ENCODE results near the gene C22orf42.

C22orf42 gene

DNA sequence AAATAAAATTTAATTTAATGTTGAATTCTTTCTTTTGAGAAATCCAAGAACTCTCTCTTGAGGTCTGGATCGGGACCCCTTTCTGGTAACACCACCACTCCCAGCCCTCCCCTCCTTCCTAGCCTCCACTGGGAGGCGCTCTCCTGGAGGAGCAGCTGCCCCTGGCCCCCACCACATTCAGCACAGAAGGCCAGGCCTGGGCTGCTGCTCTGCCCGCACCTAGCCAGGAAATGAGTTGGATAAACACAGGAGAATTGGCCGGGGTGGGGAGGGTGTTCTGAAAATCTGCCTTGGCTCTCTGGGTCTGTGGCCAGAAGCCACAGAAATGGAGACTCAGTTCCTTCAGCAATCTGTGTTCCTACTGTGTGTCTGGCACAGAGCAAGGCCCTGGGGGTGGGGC, 31.2 kb downstream of the C22orf42 start:
- TF ChIP-seq, protein P1, sequence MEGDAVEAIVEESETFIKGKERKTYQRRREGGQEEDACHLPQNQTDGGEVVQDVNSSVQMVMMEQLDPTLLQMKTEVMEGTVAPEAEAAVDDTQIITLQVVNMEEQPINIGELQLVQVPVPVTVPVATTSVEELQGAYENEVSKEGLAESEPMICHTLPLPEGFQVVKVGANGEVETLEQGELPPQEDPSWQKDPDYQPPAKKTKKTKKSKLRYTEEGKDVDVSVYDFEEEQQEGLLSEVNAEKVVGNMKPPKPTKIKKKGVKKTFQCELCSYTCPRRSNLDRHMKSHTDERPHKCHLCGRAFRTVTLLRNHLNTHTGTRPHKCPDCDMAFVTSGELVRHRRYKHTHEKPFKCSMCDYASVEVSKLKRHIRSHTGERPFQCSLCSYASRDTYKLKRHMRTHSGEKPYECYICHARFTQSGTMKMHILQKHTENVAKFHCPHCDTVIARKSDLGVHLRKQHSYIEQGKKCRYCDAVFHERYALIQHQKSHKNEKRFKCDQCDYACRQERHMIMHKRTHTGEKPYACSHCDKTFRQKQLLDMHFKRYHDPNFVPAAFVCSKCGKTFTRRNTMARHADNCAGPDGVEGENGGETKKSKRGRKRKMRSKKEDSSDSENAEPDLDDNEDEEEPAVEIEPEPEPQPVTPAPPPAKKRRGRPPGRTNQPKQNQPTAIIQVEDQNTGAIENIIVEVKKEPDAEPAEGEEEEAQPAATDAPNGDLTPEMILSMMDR (IDR thresholded peaks at IDR 0.05; ENCODE audit: extremely low read depth, missing control alignments) = no peak
- DNase-seq (ENCODE audit: low spot score) = no peak

DNA sequence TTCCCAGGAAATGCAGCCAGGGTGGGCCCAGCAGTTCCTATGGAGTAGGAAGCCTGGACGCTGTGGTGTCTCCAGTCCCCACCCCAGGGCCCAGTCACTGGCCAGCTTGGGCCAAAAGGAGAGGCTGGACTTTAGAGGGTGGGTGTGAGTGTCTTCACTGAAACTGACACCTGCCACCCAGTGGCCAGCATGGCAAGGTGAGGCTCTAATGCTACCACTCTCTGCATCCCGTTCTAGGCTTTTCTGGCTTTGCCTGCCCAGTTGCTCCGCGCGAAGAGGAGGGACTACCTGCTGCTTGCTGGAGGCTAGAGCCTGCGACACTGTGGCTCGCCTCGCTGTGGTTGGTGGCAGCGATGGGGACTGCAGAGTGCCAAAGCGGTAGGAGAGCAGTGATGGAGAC, 35.4 kb downstream of the C22orf42 start:
- DNase-seq (ENCODE audit: low spot score) = no peak
- TF ChIP-seq, protein P1 (IDR thresholded peaks at IDR 0.05; ENCODE audit: extremely low read depth, missing control alignments) = no peak

DNA sequence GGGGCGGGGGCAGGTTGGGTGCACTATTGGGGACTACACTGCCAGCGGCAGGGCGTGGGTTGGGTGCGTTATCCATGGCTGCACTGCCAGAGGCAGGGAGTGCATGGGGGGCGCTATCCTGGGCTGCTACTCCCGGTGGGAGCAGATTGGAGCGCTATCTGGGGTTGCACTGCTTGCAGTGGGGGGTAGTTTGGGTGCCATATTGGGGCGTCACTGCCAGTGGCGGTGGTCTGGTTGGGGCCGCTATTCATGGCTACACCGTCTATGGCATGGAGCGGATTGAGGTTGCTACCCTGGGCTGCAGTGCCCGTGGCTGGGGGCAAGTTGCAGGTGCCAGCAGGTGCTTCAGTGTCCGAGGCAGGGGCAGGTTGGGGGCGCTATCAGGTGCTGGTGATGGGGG, 36.2 kb downstream of the C22orf42 start:
- no peak for DNase-seq (ENCODE audit: low spot score)
- TF ChIP-seq, protein P1 (IDR thresholded peaks at IDR 0.05; ENCODE audit: extremely low read depth, missing control alignments) = no peak

DNA sequence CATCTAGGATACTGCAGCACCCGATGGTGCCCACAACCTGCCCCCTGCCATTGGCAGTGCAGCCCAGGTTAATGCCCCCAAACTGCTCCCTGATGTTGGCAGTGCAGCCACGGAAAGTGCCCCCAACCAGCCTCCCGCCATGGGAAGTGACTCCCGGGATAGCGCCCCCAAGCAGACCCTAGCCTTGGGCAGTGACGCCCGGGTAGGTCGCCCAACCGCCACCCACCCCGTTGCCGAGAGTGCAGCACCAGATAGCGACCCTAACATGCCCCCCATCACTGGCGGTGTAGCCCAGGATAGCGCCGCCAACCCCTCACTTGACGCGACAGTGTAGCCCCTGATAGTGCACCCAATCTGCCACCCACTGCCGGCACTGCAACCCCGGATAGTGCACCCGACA, 38.5 kb downstream of the C22orf42 start:
- no peak for DNase-seq (ENCODE audit: low spot score)
- TF ChIP-seq, protein P1 (IDR thresholded peaks at IDR 0.05; ENCODE audit: extremely low read depth, missing control alignments) = no peak

DNA sequence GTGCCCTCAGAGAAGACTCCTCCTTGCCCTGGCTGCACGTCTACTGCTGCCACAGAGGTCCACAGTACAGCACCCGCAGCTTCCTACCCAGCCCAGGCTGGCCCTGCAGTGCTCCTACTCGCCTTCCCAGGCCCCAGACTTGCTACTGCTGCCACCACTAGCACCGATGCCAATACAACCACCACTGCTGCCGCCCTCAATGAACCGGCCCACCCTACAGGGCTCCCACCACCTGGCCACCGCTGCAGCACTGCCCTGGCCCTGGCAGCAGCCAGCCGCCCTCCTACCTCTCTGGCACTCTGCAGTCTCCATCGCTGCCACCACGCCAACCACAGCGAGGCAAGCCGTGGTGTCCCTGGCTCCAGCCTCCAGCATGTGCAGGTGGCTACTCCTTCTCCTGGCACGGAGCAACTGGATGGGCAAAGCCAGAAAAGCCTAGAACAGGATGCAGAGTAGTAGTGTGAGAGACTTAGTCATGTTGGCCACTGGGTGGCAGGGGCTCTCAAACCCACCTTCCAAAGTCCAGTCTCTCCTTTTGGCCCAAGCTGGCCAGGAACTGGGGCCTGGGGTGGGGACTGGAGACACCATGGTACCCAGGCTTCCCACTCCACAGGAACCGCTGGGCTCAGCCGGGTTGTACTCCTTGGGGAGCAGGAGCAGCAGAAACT, 39.4 kb downstream of the C22orf42 start:
- DNase-seq (ENCODE audit: low spot score) = no peak
- TF ChIP-seq, protein P1 (IDR thresholded peaks at IDR 0.05; ENCODE audit: extremely low read depth, missing control alignments) = no peak

DNA sequence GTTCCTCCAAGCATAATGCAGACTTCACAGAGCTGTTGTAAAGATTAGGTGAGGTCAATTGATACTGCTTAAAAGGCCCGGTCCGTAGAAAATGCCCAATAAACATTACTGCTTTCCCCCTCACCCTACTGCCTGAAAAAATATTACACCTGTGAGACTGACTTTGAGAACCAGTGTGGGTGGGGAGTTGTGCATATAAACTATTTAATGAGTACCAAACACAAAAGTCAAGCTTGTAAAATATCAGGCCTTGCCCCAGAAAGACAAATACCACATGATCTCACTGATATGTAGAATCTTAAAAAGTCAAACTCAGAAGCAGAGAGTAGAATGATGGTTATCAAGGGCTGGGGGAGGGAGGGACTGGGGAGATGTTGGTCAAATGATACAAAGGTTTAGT, 46.7 kb downstream of the C22orf42 start:
- TF ChIP-seq, protein P1 (IDR thresholded peaks at IDR 0.05; ENCODE audit: extremely low read depth, missing control alignments) = no peak
- no peak for DNase-seq (ENCODE audit: low spot score)

DNA sequence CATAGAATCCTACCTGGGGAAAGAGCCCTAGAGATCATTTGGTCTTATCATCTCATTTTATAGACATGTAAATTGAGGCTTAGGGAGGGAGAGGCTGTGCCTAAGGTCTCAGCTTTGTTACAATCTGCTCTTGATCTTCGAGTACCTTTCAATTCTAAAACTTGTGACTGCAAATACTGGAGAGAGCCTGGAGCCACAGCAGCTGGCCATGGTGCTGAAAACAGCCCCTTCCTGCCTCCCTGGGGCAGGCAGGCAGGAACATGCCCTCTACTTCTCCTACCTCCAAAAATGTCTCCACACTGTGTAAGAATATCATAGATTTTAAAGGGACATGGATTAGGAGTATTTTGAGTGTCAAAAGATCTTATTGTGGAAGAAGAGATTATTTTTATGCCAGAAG, 52.2 kb downstream of the C22orf42 start:
- TF ChIP-seq, protein P1 (IDR thresholded peaks at IDR 0.05; ENCODE audit: extremely low read depth, missing control alignments) = no peak
- DNase-seq (ENCODE audit: low spot score) = peak; percentile 25

Data from GM20000 (cell line).